ENCODE measurements around the gene RIGI. TPM values are rescaled to one million over a fixed set of nuclear protein-coding genes. Genes with fewer than 3 reads are reported as not detected.
"Not testable (repeated sequence)": the region's sequence is repeated elsewhere in the genome, so short reads cannot be mapped to it uniquely, and the experiment has no call there.

Gene RIGI
- total and polyA plus RNA-seq, 4 experiments from 2014 or later, result 19.4 to 32.0 (median 25.6) TPM

DNA sequence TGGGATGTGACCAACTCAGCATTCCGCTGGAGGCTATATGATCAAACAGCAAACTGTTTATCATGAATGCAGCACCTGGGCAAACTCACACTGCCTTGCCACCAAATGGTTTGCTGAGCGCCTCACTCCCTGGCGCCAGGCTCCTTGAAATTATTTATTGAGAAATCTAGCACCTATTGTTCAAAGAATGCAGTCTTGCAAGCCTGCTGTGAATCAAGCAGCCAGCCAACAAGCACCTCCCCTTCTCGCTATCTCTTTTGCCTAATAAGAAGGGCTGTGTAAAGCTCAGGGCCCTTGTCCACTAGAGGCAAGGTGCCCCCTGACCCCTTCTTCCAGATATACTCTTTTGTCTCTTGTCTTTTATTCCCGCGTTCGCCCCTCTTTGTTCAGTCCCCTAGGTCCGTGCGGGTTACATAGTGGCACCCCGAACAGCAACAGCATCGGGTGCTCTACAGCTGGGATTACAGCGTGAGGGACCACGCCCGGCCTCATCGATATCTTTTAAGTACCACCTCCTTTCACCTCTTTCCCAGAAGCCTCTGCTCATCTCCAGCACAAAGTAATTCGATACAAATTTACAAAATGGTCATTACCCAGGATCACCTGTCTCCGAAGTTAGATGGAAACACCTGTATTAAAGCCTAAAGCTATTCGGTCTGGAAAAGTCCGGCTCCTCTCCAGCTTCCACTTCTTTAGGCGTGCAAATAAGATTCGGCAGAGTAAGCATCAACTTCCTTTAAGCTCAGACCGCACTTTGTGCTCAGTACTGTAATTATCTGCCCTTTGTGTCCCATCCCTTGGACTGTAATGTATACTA is 896 bp downstream of the RIGI start:
- Histone ChIP-seq H3K4me3 (ENCODE audit: low read length in 2 of 2) (peak overlapping the region; percentile 78 to 93), H3K9me3 (ENCODE audit: control insufficient read depth in 1 of 2, low read length in 2 of 2) (no peaks in the 10 kb centered on the region), H3K4me1 (ENCODE audit: insufficient read depth, low read length) (peaks cover 46% of the 10 kb centered on the region), H3K36me3 (ENCODE audit: insufficient read depth, low read length) (no peaks in the 10 kb centered on the region), H3K27ac (ENCODE audit: low read depth, low read length) (peak overlapping the region; percentile 94), H3K27me3 (ENCODE audit: insufficient read depth, low read length) (no peaks in the 10 kb centered on the region)
- Mint-ChIP-seq H3K4me1 (peaks cover 43 to 76% (median 59%) of the 10 kb centered on the region in 4 donors), H3K36me3 (peaks cover 13 to 25% of the 10 kb centered on the region in 2 donors), H3K4me3 (peak overlapping the region; percentile 91 to 99 (median 97)), H3K9me3 (no peaks in the 10 kb centered on the region), H3K27ac (peak overlapping the region; percentile 93 to 98 (median 97)), H3K27me3 (no peaks in the 10 kb centered on the region)
- ChIA-PET CTCF (ENCODE audit: partially characterized antibody) (interaction anchor here (0.8 to 6.4 kb wide), 19 partner anchors 8 to 147 kb away, joined by 3 to 133 read pairs (median 8); partner anchors contain the start of genes ACO1, NDUFB6, SMIM27 and TOPORS), POLR2A (ENCODE audit: partially characterized antibody) (interaction anchor here (0.6 to 4.1 kb wide), 10 partner anchors 9 to 919 kb away, joined by 3 to 62 read pairs (median 10); partner anchors contain the start of genes ACO1, DNAJA1, NDUFB6 and SMIM27)
- peak; percentile 17 to 46 (median 29) for DNase-seq
- intact Hi-C loops (cut with micrococcal nuclease), result loop anchor here (5.0 kb wide), 1 partner anchor 58 kb away; no protein-coding TSS in a partner anchor

DNA sequence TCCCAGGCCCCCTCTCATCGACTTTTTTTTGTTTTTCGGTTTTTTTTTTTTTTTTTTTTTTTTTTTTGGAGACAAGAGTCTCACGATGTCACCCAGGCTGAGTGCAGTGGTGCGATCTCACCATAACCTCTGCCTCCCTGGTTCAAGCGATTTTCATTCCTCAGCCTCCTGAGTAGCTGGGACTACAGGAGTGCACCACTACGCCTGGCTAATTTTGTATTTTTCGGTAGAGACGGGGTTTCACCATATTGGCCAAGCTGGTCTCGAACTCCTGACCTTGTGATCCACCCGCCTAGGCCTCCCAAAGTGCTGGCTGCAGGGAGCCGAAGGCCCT is 1.5 kb downstream of the RIGI start:
- H3K9me3 ChIP-seq (ENCODE audit: control insufficient read depth in 1 of 2, low read length in 2 of 2); H3K9me3 Mint-ChIP-seq; H3K36me3 ChIP-seq (ENCODE audit: insufficient read depth, low read length); intact Hi-C loops (cut with micrococcal nuclease); DNase-seq; H3K27me3 Mint-ChIP-seq; H3K4me3 ChIP-seq (ENCODE audit: low read length in 2 of 2); H3K27me3 ChIP-seq (ENCODE audit: insufficient read depth, low read length): not testable (repeated sequence)
- Histone ChIP-seq H3K4me1 (ENCODE audit: insufficient read depth, low read length) (peaks cover 46% of the 10 kb centered on the region), H3K27ac (ENCODE audit: low read depth, low read length) (peak overlapping the region; percentile 94)
- CTCF ChIA-PET (ENCODE audit: partially characterized antibody), result interaction anchor here (1.5 to 6.4 kb wide), 7 partner anchors 17 to 146 kb away, joined by 4 to 133 read pairs (median 23); partner anchors contain the start of genes ACO1 and NDUFB6
- Mint-ChIP-seq H3K4me1 (peaks cover 43 to 76% (median 61%) of the 10 kb centered on the region in 4 donors), H3K4me3 (peak overlapping the region; percentile 91 to 99 (median 97)), H3K36me3 (peaks cover 13 to 27% of the 10 kb centered on the region in 2 donors), H3K27ac (peak overlapping the region; percentile 71 to 98 (median 94))
- POLR2A ChIA-PET (ENCODE audit: partially characterized antibody), result interaction anchor here (1.0 to 4.1 kb wide), 7 partner anchors 10 to 145 kb away, joined by 3 to 62 read pairs (median 23); partner anchors contain the start of genes ACO1, NDUFB6, SMIM27 and TOPORS

DNA sequence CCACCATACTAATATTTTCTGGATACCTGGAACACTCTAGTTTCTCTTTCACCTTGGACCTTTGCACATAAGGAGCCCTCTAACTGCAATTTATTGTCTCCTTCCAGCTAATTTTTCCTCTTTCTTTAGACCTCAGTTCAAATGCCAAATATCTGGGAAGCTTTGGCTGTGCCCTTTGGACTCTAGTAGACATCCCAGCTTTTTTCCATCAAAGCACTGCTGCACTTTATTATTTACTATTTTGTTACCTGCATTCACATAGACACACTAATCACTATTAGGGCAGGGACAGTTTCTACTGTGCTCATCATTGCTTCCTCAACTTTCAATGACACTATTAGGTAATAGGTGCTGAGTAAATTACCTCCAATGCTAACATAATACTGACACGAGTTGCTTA is 2.1 kb downstream of the RIGI start:
- no peak for DNase-seq
- H3K4me3 Mint-ChIP-seq, result peak overlapping the region; percentile 45 to 99 (median 96)
- no peaks in the 10 kb centered on the region for H3K9me3 ChIP-seq (ENCODE audit: control insufficient read depth in 1 of 2, low read length in 2 of 2)
- ChIA-PET CTCF (ENCODE audit: partially characterized antibody) (interaction anchor here (4.6 to 6.4 kb wide), 3 partner anchors 54 to 145 kb away, joined by 28 to 133 read pairs (median 50); partner anchors contain the start of gene ACO1), POLR2A (ENCODE audit: partially characterized antibody) (interaction anchor here (3.7 to 4.1 kb wide), 2 partner anchors 27 to 49 kb away, joined by 29 to 62 read pairs; partner anchors contain the start of genes NDUFB6, SMIM27 and TOPORS)
- H3K27ac ChIP-seq (ENCODE audit: low read depth, low read length), result no peak overlapping the region
- H3K4me3 ChIP-seq (ENCODE audit: low read length in 2 of 2), result no peak overlapping the region
- H3K27me3 ChIP-seq (ENCODE audit: insufficient read depth, low read length), result no peaks in the 10 kb centered on the region
- no peaks in the 10 kb centered on the region for H3K27me3 Mint-ChIP-seq
- H3K4me1 ChIP-seq (ENCODE audit: insufficient read depth, low read length), result peaks cover 46% of the 10 kb centered on the region
- no peaks in the 10 kb centered on the region for H3K36me3 ChIP-seq (ENCODE audit: insufficient read depth, low read length)
- intact Hi-C loops (cut with micrococcal nuclease), result no loop called here
- peaks cover 43 to 76% (median 61%) of the 10 kb centered on the region in 4 donors for H3K4me1 Mint-ChIP-seq
- H3K36me3 Mint-ChIP-seq, result peaks cover 13 to 27% of the 10 kb centered on the region in 2 donors
- no peaks in the 10 kb centered on the region for H3K9me3 Mint-ChIP-seq
- peak overlapping the region; percentile 71 to 98 (median 93) for H3K27ac Mint-ChIP-seq

DNA sequence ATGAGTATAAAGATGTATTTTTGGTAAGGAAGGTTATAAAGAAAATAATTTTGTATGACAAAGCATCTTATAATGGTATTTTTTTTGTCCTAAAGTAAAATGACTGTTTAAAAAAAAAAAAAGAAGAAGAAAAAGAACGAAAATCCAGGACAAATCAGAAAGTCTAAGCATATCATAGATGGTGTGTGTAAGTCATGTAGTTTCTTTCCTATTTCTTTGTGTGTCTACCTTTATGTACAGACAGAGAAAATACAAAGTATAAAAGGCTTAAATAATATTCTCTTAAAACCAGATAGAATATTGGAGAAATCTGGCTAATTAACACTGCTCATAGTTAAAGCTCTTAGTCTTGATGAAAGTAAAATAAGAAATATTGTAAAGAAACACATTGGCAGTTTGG is 7.7 kb downstream of the RIGI start:
- Histone ChIP-seq H3K4me3 (ENCODE audit: low read length in 2 of 2) (no peak overlapping the region), H3K4me1 (ENCODE audit: insufficient read depth, low read length) (peaks cover 26% of the 10 kb centered on the region), H3K27ac (ENCODE audit: low read depth, low read length) (no peak overlapping the region), H3K36me3 (ENCODE audit: insufficient read depth, low read length) (no peaks in the 10 kb centered on the region), H3K27me3 (ENCODE audit: insufficient read depth, low read length) (no peaks in the 10 kb centered on the region), H3K9me3 (ENCODE audit: control insufficient read depth in 1 of 2, low read length in 2 of 2) (no peaks in the 10 kb centered on the region)
- CTCF ChIA-PET (ENCODE audit: partially characterized antibody), result interaction anchor here (1.1 to 2.9 kb wide), 2 partner anchors 9 to 139 kb away, joined by 3 to 12 read pairs; no protein-coding TSS in a partner anchor
- Mint-ChIP-seq H3K27ac (peak overlapping the region in 1 of 7 donors; percentile 70), H3K4me1 (peaks cover 39 to 59% (median 50%) of the 10 kb centered on the region in 4 donors), H3K27me3 (no peaks in the 10 kb centered on the region), H3K4me3 (no peak overlapping the region), H3K9me3 (peaks cover 2 to 13% (median 5%) of the 10 kb centered on the region in 8 donors), H3K36me3 (peaks cover 41 to 43% of the 10 kb centered on the region in 2 donors)
- intact Hi-C loops (cut with micrococcal nuclease), result no loop called here
- DNase-seq, result no peak
- POLR2A ChIA-PET (ENCODE audit: partially characterized antibody), result no interaction called here

DNA sequence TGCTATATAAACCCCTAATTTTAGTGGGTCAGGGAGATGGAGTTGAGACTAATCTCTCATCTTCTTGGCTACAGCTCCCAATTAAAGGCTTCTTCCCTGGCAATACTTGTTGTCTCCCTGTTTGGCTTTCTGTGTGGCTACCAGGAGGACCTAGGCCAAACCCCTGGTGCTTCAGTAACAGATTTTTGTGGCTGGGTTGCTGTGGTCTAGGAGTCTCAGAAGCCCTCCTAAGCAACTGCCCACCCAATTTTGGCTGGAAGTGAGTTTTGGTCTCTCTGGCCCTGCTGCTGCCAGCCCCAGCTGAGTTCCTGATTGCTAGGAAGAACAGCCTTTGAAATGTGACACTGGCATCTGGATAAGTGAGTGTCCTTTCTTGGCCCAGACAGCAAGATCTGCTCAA is 9.8 kb downstream of the RIGI start:
- ChIA-PET POLR2A (ENCODE audit: partially characterized antibody) (no interaction called here), CTCF (ENCODE audit: partially characterized antibody) (no interaction called here)
- Histone ChIP-seq H3K27me3 (ENCODE audit: insufficient read depth, low read length) (no peaks in the 10 kb centered on the region), H3K9me3 (ENCODE audit: control insufficient read depth in 1 of 2, low read length in 2 of 2) (no peaks in the 10 kb centered on the region), H3K4me3 (ENCODE audit: low read length in 2 of 2) (no peak overlapping the region), H3K36me3 (ENCODE audit: insufficient read depth, low read length) (no peaks in the 10 kb centered on the region), H3K27ac (ENCODE audit: low read depth, low read length) (no peak overlapping the region), H3K4me1 (ENCODE audit: insufficient read depth, low read length) (peaks cover 8% of the 10 kb centered on the region)
- DNase-seq, result no peak
- Mint-ChIP-seq H3K27me3 (no peaks in the 10 kb centered on the region), H3K4me1 (peaks cover 38 to 59% (median 49%) of the 10 kb centered on the region in 4 donors), H3K9me3 (peaks cover 2 to 13% (median 5%) of the 10 kb centered on the region in 8 donors), H3K4me3 (peak overlapping the region in 1 of 8 donors; percentile 41), H3K27ac (peak overlapping the region in 5 of 7 donors; percentile 6 to 32 (median 20)), H3K36me3 (peaks cover 38 to 40% of the 10 kb centered on the region in 2 donors)
- intact Hi-C loops (cut with micrococcal nuclease), result no loop called here

DNA sequence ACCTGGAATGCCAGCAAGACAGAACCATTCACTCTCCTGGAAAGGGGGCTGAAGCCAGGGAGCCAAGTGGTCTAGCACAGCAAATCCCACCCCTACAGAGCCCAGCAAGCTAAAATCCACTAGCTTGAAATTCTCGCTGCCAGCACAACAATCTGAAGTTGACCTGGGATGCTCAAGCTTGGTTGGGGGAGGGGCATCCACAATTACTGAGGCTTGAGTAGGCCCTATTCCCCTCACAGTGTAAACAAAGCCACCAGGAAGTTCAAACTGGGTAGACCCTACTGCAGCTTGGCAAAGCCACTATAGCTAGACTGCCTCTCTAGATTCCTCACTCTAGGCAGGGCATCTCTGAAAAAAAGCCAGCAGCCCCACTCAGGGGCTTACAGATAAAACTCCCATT is 17.3 kb downstream of the RIGI start:
- intact Hi-C loops (cut with micrococcal nuclease), result no loop called here
- no peaks in the 10 kb centered on the region for H3K4me1 ChIP-seq (ENCODE audit: insufficient read depth, low read length)
- CTCF ChIA-PET (ENCODE audit: partially characterized antibody), result interaction anchor here (1.4 to 3.4 kb wide), 2 partner anchors 17 to 73 kb away, joined by 4 to 17 read pairs; partner anchors contain the start of gene RIGI
- Mint-ChIP-seq H3K27ac (peak overlapping the region in 5 of 7 donors; percentile 23 to 69 (median 33)), H3K27me3 (no peaks in the 10 kb centered on the region), H3K36me3 (peaks cover 6 to 7% of the 10 kb centered on the region in 2 donors), H3K9me3 (peaks cover 0 to 4% (median under 1%) of the 10 kb centered on the region in 8 donors), H3K4me1 (peaks cover 41 to 55% (median 51%) of the 10 kb centered on the region in 4 donors), H3K4me3 (peak overlapping the region in 1 of 8 donors; percentile 23)
- POLR2A ChIA-PET (ENCODE audit: partially characterized antibody), result interaction anchor here (1.3 kb wide), 1 partner anchor 63 kb away, joined by 3 read pairs; no protein-coding TSS in a partner anchor
- no peak for DNase-seq
- H3K36me3 ChIP-seq (ENCODE audit: insufficient read depth, low read length), result no peaks in the 10 kb centered on the region
- no peak overlapping the region for H3K4me3 ChIP-seq (ENCODE audit: low read length in 2 of 2)
- H3K27ac ChIP-seq (ENCODE audit: low read depth, low read length), result no peak overlapping the region
- H3K9me3 ChIP-seq (ENCODE audit: control insufficient read depth in 1 of 2, low read length in 2 of 2), result no peaks in the 10 kb centered on the region
- H3K27me3 ChIP-seq (ENCODE audit: insufficient read depth, low read length), result no peaks in the 10 kb centered on the region
